Sigmoid colon (tissue), 7 donors: ENCODE data around the gene RPLP2. TPM values are rescaled to one million over a fixed set of nuclear protein-coding genes. Genes with fewer than 3 reads are reported as not detected.

Source experiments
- DNase-seq: peaks from one replicate; pipeline ENCODE4 v3.0.0-alpha.2; 2019
- H3K27ac ChIP-seq, 4 donors: fragments of 200-600 bp; sonication (generic); one replicate each; pipeline ENCODE4 v1.5.1; 2016 to 2019; ENCODE audit warnings: mild to moderate bottlenecking in 1 of 4
- H3K27me3 ChIP-seq, 3 donors: fragments of 200-600 bp; sonication (generic); one replicate each; pipeline ENCODE4 v1.5.1; 2019; ENCODE audit warnings: mild to moderate bottlenecking in 1 of 3
- H3K36me3 ChIP-seq, 4 donors: fragments of 200-600 bp; sonication (generic); one replicate each; pipeline ENCODE4 v1.5.1; 2016 to 2019
- H3K4me1 ChIP-seq, 4 donors: fragments of 200-600 bp; sonication (generic); one replicate each; pipeline ENCODE4 v1.5.1; 2017 to 2019
- H3K4me3 ChIP-seq, 4 donors: fragments of 200-600 bp; sonication (generic); one replicate each; pipeline ENCODE4 v1.5.1; 2017 to 2019; ENCODE audit warnings: mild to moderate bottlenecking in 2 of 4, moderate library complexity in 1 of 4
- H3K9me3 ChIP-seq, 4 donors: fragments of 200-600 bp in 3 of 4; sonication (generic) in 3 of 4; one replicate each; pipeline versions ENCODE4 v1.5.1 to v1.6.1; 2013 to 2019
- CTCF ChIP-seq, 4 experiments: fragments of 450-650 bp in 3 of 4; fragments of 200-600 bp in 1 of 4; IDR thresholded peaks; one replicate each; pipeline ENCODE4 v1.5.1; 2016 to 2019; ENCODE audit warnings: antibody characterized with exemption in 4 of 4, mild to moderate bottlenecking in 3 of 4, moderate library complexity in 2 of 4
- EP300 ChIP-seq, 4 donors: sonication (generic); formaldehyde crosslinking; IDR thresholded peaks; one replicate each; pipeline ENCODE4 v1.6.1; 2017; ENCODE audit warnings: antibody characterized with exemption in 4 of 4
- POLR2A ChIP-seq, 2 donors: fragments of 450-650 bp; IDR thresholded peaks; one replicate each; pipeline ENCODE4 v1.6.1; 2016; ENCODE audit warnings: antibody characterized with exemption in 2 of 2, mild to moderate bottlenecking in 2 of 2, moderate library complexity in 2 of 2
- POLR2AphosphoS5 ChIP-seq, 4 donors: sonication (generic); formaldehyde crosslinking; IDR thresholded peaks; one replicate each; pipeline ENCODE4 v1.6.1; 2017; ENCODE audit warnings: antibody characterized with exemption in 4 of 4
- WGBS, 2 donors: extraction: QIAGEN DNeasy Blood & Tissue Kit; methylation state at CpG; one replicate each; pipeline ENCODE4 v1.1.7; 2013; 5-methylcytosine and 5-hydroxymethylcytosine counted together
- intact Hi-C: fragments of 100-400 bp; cut with DNase I; formaldehyde crosslinking; loops from one replicate; pipeline ENCODE4 v1.15.1; 2023
- polyA plus RNA-seq, 3 donors: library from polyadenylated mRNA; stranded (reverse); fragments of 200-250 nt; gene quantifications; one replicate each; pipeline ENCODE4 v1.2.3, GENCODE V29; 2013
- total RNA-seq, 4 donors: library from RNA; depleted of rRNA; stranded (reverse); fragments of >200 nt; gene quantifications; one replicate each; pipeline ENCODE4 v1.1.0, GENCODE V29; 2016
- donor health status: healthy with polysubstance abuse.
- donor health status: Bipolar disorder and iron deficiency.
- donor health status: healthy.

RPLP2 gene
- total and polyA plus RNA-seq, 7 donors = 405 to 2,533 (median 632) TPM

DNA sequence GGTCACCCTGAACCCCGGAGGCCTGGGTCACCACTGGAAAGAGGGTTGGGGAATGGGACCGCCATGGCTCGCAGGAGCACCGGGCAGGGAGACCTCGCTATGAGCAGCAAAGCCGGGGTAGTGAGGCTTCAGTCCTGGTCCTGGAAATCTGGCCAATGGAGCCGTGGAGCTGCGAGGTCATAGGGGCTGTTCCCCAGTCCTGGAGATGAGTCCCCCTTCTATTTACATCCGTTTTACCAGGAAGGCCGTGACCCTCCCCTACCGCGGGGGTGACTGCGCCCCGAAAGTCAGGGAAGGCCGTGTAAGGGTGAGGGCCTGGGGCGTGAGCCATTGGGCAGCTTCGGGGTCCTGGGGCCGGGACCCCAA, 5.2 kb upstream of the RPLP2 start:
- Histone ChIP-seq H3K4me3 (peak overlapping the region; percentile 36 to 69 (median 58)), H3K27ac (peak overlapping the region; percentile 82 to 93 (median 88)), H3K4me1 (peaks cover 0 to 34% (median 28%) of the 10 kb centered on the region in 4 donors), H3K36me3 (peaks cover 0 to 32% (median 1%) of the 10 kb centered on the region in 4 donors), H3K9me3 (no peaks in the 10 kb centered on the region), H3K27me3 (no peaks in the 10 kb centered on the region)
- intact Hi-C loops = no loop called here
- TF ChIP-seq POLR2AphosphoS5 (IDR thresholded peaks at IDR 0.05) (no peak), CTCF (IDR thresholded peaks at IDR 0.05) (no peak), EP300 (IDR thresholded peaks at IDR 0.05) (no peak)
- no peak for DNase-seq
- WGBS, 2 donors = 2 to 3% methylated on average over 18 of the region's 18 CpGs

DNA sequence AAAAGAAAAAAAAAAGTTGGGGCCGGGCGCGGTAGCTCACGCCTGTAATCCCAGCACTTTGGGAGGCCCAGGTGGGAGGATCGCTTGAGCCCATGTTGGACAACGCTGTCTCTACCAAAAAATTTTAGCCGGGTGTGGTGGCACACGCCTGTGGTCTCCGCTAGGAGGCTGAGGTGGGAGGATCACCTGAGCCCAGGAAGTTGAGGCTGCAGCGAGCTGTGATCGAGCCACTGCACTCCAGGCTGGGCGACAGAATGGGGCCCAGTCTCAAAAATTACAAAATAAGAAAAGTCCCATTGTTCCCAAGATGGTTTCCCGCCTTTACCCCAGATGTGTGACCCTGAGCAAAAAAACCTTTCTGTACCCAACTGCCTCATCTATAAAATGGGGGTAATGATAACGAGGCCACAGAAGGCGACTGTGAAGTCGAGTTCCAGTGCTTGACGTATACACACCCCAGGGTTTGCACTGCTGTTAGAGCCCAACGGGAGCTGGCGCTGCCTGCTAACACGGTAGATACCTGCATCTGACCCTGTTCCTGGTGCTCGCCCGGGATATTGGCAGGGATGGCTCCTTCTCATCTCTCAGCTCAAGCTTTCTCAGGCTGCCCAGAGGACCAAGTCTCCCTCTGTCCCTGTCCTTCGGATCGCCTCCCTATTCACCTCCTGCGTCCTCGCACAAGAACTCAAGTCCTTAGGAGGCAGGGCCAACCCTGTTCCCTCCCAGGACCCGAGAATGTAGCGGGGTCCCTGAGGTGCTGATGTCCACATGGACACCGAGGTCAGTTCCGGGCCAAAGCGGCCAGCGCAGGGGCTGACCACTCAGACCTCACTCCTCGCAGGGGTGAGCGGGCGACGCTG, 1.1 kb upstream of the RPLP2 start:
- Histone ChIP-seq H3K27me3 (no peaks in the 10 kb centered on the region), H3K36me3 (peaks cover 19 to 25% (median 23%) of the 10 kb centered on the region in 4 donors), H3K9me3 (no peaks in the 10 kb centered on the region), H3K27ac (peak overlapping the region; percentile 91 to 97 (median 94)), H3K4me1 (peaks cover 0 to 47% (median 43%) of the 10 kb centered on the region in 4 donors), H3K4me3 (peak overlapping the region; percentile 73 to 99 (median 93))
- peak; percentile 93 for DNase-seq
- TF ChIP-seq EP300 (IDR thresholded peaks at IDR 0.05) (no peak), POLR2AphosphoS5 (IDR thresholded peaks at IDR 0.05) (no peak), CTCF (IDR thresholded peaks at IDR 0.05) (no peak)
- 24 to 29% methylated on average over 36 of the region's 36 CpGs for WGBS, 2 donors
- intact Hi-C loops = loop anchor here (1.0 kb wide), 1 partner anchor 11 kb away; no protein-coding TSS in a partner anchor

DNA sequence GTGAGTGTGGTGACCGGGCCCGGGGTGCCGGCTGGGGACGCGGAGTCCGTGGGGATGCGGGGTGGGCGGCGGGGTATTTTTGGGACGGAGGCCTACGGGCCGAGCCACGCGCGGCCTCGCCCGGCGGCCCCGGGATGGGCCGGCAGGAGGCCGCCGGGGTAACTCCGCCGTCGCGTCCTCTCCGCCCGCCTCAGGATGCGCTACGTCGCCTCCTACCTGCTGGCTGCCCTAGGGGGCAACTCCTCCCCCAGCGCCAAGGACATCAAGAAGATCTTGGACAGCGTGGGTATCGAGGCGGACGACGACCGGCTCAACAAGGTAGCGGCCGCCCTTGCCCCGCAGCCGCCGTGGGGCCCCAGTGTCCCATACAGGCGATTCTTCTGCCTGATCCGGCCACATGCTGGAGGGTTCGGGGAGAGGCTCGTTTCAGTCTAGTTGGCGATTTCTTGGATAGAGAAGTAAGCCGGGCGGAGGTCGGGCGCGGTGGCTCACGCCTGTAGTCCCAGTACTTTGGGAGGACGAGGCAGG, 337 bp downstream of the RPLP2 start:
- intact Hi-C loops = no loop called here
- TF ChIP-seq POLR2AphosphoS5 (IDR thresholded peaks at IDR 0.05) = no peak
- peak in 1 of 2 donors; percentile 61 for TF ChIP-seq POLR2A (IDR thresholded peaks at IDR 0.05)
- H3K4me1 ChIP-seq = peaks cover 0 to 34% (median 29%) of the 10 kb centered on the region in 4 donors
- H3K27me3 ChIP-seq = no peaks in the 10 kb centered on the region
- 0% methylated on average over 55 of the region's 55 CpGs for WGBS, 2 donors
- H3K27ac ChIP-seq = peak overlapping the region; percentile 91 to 97 (median 94)
- peak overlapping the region; percentile 73 to 99 (median 93) for H3K4me3 ChIP-seq
- H3K36me3 ChIP-seq = peaks cover 22 to 39% (median 24%) of the 10 kb centered on the region in 4 donors
- DNase-seq = no peak
- no peaks in the 10 kb centered on the region for H3K9me3 ChIP-seq

- Histone ChIP-seq H3K4me1 (peaks cover 0 to 28% (median 26%) of the 10 kb centered on the region in 4 donors), H3K36me3 (peaks cover 22 to 39% (median 24%) of the 10 kb centered on the region in 4 donors), H3K4me3 (no peak overlapping the region), H3K27ac (peak overlapping the region in 2 of 4 donors; percentile 93 to 97), H3K9me3 (no peaks in the 10 kb centered on the region), H3K27me3 (no peaks in the 10 kb centered on the region)
- no peak for DNase-seq
- TF ChIP-seq POLR2AphosphoS5 (IDR thresholded peaks at IDR 0.05) (no peak), CTCF (IDR thresholded peaks at IDR 0.05) (no peak), EP300 (IDR thresholded peaks at IDR 0.05) (no peak), POLR2A (IDR thresholded peaks at IDR 0.05) (no peak)
- WGBS, 2 donors = 67 to 71% methylated on average over 14 of the region's 14 CpGs
- intact Hi-C loops = no loop called here
Measured at GRCh38 chr11:811446-812245, 1.9 kb downstream of the RPLP2 start.
